Activated CD8-positive, alpha-beta T cell treated with anti-CD3 and anti-CD28 coated beads for 36 hours (primary cell): ENCODE results near the gene DCAF11. TPM values are rescaled to one million over a fixed set of nuclear protein-coding genes. Genes with fewer than 3 reads are reported as not detected.

Experiments
- ATAC-seq: fragments of 200-7000 bp; cut with Tn5 transposase; one replicate; pipeline ENCODE4 v1.10.0; 2021; ENCODE audit warnings: mild to moderate bottlenecking, moderate library complexity
- CTCF ChIA-PET: fragments of 350-600 bp; sonication (Branson Sonifier 250); formaldehyde crosslinking; loops from one replicate; lab custom pipeline; 2021; ENCODE audit warnings: antibody characterized with exemption; lab: Charles Lee
- POLR2A ChIA-PET: fragments of 350-600 bp; sonication (Branson Sonifier 250); formaldehyde crosslinking; loops from one replicate; lab custom pipeline; 2021; ENCODE audit warnings: antibody characterized with exemption; lab: Charles Lee
- DNase-seq: peaks from one replicate; pipeline ENCODE4 v3.0.0-alpha.2; 2020
- H3K27ac Mint-ChIP-seq: one replicate; pipeline ENCODE4 v1.8.0; 2021; ENCODE audit warnings: mild to moderate bottlenecking, mixed read lengths
- H3K27me3 Mint-ChIP-seq: one replicate; pipeline ENCODE4 v1.8.0; 2021; ENCODE audit warnings: mixed read lengths
- H3K36me3 Mint-ChIP-seq: one replicate; pipeline ENCODE4 v1.8.0; 2021; ENCODE audit warnings: low read depth, mixed read lengths
- H3K4me1 Mint-ChIP-seq: one replicate; pipeline ENCODE4 v1.8.0; 2021; ENCODE audit warnings: low read depth, mixed read lengths
- H3K4me3 Mint-ChIP-seq: one replicate; pipeline ENCODE4 v1.8.0; 2021; ENCODE audit warnings: mild to moderate bottlenecking, moderate library complexity, mixed read lengths
- H3K9me3 Mint-ChIP-seq: one replicate; pipeline ENCODE4 v1.8.0; 2021; ENCODE audit warnings: mixed read lengths
- intact Hi-C: fragments of 100-400 bp; cut with micrococcal nuclease; formaldehyde crosslinking; loops from one replicate; pipeline ENCODE4 v1.10.0; 2022
- total RNA-seq, 2 experiments: library from RNA; stranded (reverse); gene quantifications; one replicate each; pipeline ENCODE4 v1.2.3, GENCODE V29; 2021
- TF ChIP-seq, protein P1 (sequence below): fragments of 200-600 bp; IDR thresholded peaks from one replicate; pipeline ENCODE4 v1.8.0; 2022; ENCODE audit warnings: antibody characterized with exemption, mild to moderate bottlenecking

The DCAF11 gene
- total RNA-seq, 2 experiments from 2014 or later, result 59.9 to 63.9 TPM

- CTCF ChIA-PET, result interaction anchor here (8.0 kb wide), 1 partner anchor 12 kb away, joined by 91 read pairs; the partner anchor contains the start of gene IRF9
- DNase-seq (no peak), ATAC-seq (no peak)
- TF ChIP-seq, protein P1, sequence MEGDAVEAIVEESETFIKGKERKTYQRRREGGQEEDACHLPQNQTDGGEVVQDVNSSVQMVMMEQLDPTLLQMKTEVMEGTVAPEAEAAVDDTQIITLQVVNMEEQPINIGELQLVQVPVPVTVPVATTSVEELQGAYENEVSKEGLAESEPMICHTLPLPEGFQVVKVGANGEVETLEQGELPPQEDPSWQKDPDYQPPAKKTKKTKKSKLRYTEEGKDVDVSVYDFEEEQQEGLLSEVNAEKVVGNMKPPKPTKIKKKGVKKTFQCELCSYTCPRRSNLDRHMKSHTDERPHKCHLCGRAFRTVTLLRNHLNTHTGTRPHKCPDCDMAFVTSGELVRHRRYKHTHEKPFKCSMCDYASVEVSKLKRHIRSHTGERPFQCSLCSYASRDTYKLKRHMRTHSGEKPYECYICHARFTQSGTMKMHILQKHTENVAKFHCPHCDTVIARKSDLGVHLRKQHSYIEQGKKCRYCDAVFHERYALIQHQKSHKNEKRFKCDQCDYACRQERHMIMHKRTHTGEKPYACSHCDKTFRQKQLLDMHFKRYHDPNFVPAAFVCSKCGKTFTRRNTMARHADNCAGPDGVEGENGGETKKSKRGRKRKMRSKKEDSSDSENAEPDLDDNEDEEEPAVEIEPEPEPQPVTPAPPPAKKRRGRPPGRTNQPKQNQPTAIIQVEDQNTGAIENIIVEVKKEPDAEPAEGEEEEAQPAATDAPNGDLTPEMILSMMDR, result no peak
- Mint-ChIP-seq H3K27me3 (no peaks in the 10 kb centered on the region), H3K9me3 (no peaks in the 10 kb centered on the region), H3K4me3 (peak overlapping the region; percentile 89), H3K27ac (no peak overlapping the region), H3K36me3 (peaks cover 56% of the 10 kb centered on the region), H3K4me1 (peaks cover 40% of the 10 kb centered on the region)
- POLR2A ChIA-PET, result interaction anchor here (0.7 to 10.7 kb wide), 9 partner anchors 8 to 92 kb away, joined by 3 to 178 read pairs (median 5); partner anchors contain the start of genes DCAF11, EMC9, IPO4 and IRF9
- intact Hi-C loops, result no loop called here
These were observed 34.9 kb downstream of the DCAF11 start for GRCh38 chr14:24149302-24149969.

- ChIA-PET CTCF (interaction anchor here (8.0 kb wide), 1 partner anchor 11 kb away, joined by 91 read pairs; the partner anchor contains the start of gene IRF9), POLR2A (interaction anchor here (0.7 to 10.7 kb wide), 8 partner anchors 9 to 92 kb away, joined by 3 to 178 read pairs (median 4); partner anchors contain the start of genes DCAF11, EMC9, IPO4 and IRF9)
- peaks cover 56% of the 10 kb centered on the region for H3K36me3 Mint-ChIP-seq
- H3K27me3 Mint-ChIP-seq, result no peaks in the 10 kb centered on the region
- peaks cover 35% of the 10 kb centered on the region for H3K4me1 Mint-ChIP-seq
- no peaks in the 10 kb centered on the region for H3K9me3 Mint-ChIP-seq
- H3K4me3 Mint-ChIP-seq, result no peak overlapping the region
- ATAC-seq (no peak), DNase-seq (no peak)
- H3K27ac Mint-ChIP-seq, result peak overlapping the region; percentile 12
- TF ChIP-seq, protein P1, result no peak
- intact Hi-C loops, result no loop called here
These were observed 35.5 kb downstream of the DCAF11 start for GRCh38 chr14:24150061-24150460.

DNA sequence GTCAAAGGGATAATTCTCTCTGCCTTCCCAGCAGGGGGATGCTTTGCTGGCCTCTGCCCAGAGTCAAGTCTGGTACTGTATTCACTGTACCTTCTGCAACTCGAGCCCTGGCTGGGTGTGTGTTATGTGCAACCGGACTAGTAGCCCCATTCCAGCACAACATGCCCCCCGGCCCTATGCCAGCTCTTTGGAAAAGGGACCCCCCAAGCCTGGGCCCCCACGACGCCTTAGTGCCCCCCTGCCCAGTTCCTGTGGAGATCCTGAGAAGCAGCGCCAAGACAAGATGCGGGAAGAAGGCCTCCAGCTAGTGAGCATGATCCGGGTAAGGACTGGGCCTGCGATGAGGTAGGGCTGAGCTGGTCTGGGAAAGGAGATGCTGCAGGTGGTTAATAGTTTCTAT is 36.0 kb downstream of the DCAF11 start:
- Mint-ChIP-seq H3K9me3 (no peaks in the 10 kb centered on the region), H3K4me3 (no peak overlapping the region), H3K4me1 (peaks cover 30% of the 10 kb centered on the region), H3K27me3 (no peaks in the 10 kb centered on the region), H3K27ac (peak overlapping the region; percentile 12), H3K36me3 (peaks cover 57% of the 10 kb centered on the region)
- DNase-seq (no peak), ATAC-seq (no peak)
- intact Hi-C loops, result no loop called here
- TF ChIP-seq, protein P1, result no peak
- ChIA-PET CTCF (interaction anchor here (8.0 kb wide), 1 partner anchor 10 kb away, joined by 91 read pairs; the partner anchor contains the start of gene IRF9), POLR2A (interaction anchor here (0.7 to 10.7 kb wide), 8 partner anchors 9 to 93 kb away, joined by 3 to 178 read pairs (median 4); partner anchors contain the start of genes DCAF11, EMC9, GMPR2 and IPO4)

GRCh38 chr14:24150993-24151392 is 36.4 kb downstream of the DCAF11 start:
- H3K4me1 Mint-ChIP-seq, result peaks cover 25% of the 10 kb centered on the region
- ChIA-PET CTCF (interaction anchor here (0.8 to 8.0 kb wide), 2 partner anchors 10 to 15 kb away, joined by 3 to 91 read pairs; partner anchors contain the start of genes IRF9 and PSME1), POLR2A (interaction anchor here (0.6 to 10.7 kb wide), 9 partner anchors 10 to 123 kb away, joined by 3 to 178 read pairs (median 3); partner anchors contain the start of genes EMC9, GMPR2, IPO4 and IRF9)
- H3K27me3 Mint-ChIP-seq, result no peaks in the 10 kb centered on the region
- intact Hi-C loops, result no loop called here
- DNase-seq, result no peak
- H3K27ac Mint-ChIP-seq, result no peak overlapping the region
- H3K9me3 Mint-ChIP-seq, result no peaks in the 10 kb centered on the region
- H3K4me3 Mint-ChIP-seq, result no peak overlapping the region
- peaks cover 57% of the 10 kb centered on the region for H3K36me3 Mint-ChIP-seq
- TF ChIP-seq, protein P1, result no peak
- ATAC-seq, result no peak
